Astrocyte (in vitro differentiated cells and primary cell): ENCODE measurements around the gene NR1H2. TPM values are rescaled to one million over a fixed set of nuclear protein-coding genes. Genes with fewer than 3 reads are reported as not detected.

Experiments used
- DNase-seq: peaks from one replicate; pipeline ENCODE4 v3.0.0-alpha.2; 2010; ENCODE audit warnings: low read depth
- FAIRE-seq: peaks from 2 replicates; lab custom pipeline; 2011; peaks lifted over from hg19 to GRCh38; lab: Jason Lieb, UNC
- H2AFZ ChIP-seq: 2 replicates; pipeline ENCODE4 v1.6.0; 2012; ENCODE audit warnings: low read depth, low read length, inconsistent platforms
- H3K27ac ChIP-seq: 2 replicates; pipeline ENCODE4 v1.5.1; 2011; ENCODE audit warnings: low read depth, low read length, inconsistent platforms
- H3K27me3 ChIP-seq: 2 replicates; pipeline ENCODE4 v1.6.0; 2011; ENCODE audit warnings: low read length, inconsistent platforms; ENCODE audit not compliant: insufficient read depth
- H3K36me3 ChIP-seq: 2 replicates; pipeline ENCODE4 v1.5.1; 2011; ENCODE audit warnings: low read length, inconsistent platforms; ENCODE audit not compliant: insufficient read depth
- H3K4me1 ChIP-seq: 2 replicates; pipeline ENCODE4 v1.5.1; 2011; ENCODE audit warnings: low read length, inconsistent platforms; ENCODE audit not compliant: insufficient read depth
- H3K4me2 ChIP-seq: 2 replicates; pipeline ENCODE4 v1.6.0; 2012; ENCODE audit warnings: low read length, inconsistent platforms
- H3K4me3 ChIP-seq: 2 replicates; pipeline ENCODE4 v1.5.1; 2011; ENCODE audit warnings: low read depth, mild to moderate bottlenecking, low read length, inconsistent platforms; ENCODE audit not compliant: insufficient read depth
- H3K79me2 ChIP-seq: 2 replicates; pipeline ENCODE4 v1.6.0; 2012; ENCODE audit warnings: mild to moderate bottlenecking, low read length, inconsistent platforms; ENCODE audit not compliant: insufficient read depth
- H3K9ac ChIP-seq: 2 replicates; pipeline ENCODE4 v1.6.0; 2012; ENCODE audit warnings: mild to moderate bottlenecking, low read length, inconsistent platforms
- H3K9me3 ChIP-seq: 2 replicates; pipeline ENCODE4 v1.5.1; 2012; ENCODE audit warnings: low read depth, mild to moderate bottlenecking, low read length, inconsistent platforms; ENCODE audit not compliant: insufficient read depth
- H4K20me1 ChIP-seq: 2 replicates; pipeline ENCODE4 v1.6.0; 2012; ENCODE audit warnings: low read length, inconsistent platforms; ENCODE audit not compliant: insufficient read depth
- H3K27ac Mint-ChIP-seq: one replicate; pipeline ENCODE4 v1.8.0; 2021; ENCODE audit warnings: mild to moderate bottlenecking, mixed read lengths; ENCODE audit not compliant: unreplicated experiment
- H3K27me3 Mint-ChIP-seq: one replicate; pipeline ENCODE4 v1.8.0; 2021; ENCODE audit warnings: low read depth, mixed read lengths; ENCODE audit not compliant: unreplicated experiment
- H3K36me3 Mint-ChIP-seq: one replicate; pipeline ENCODE4 v1.8.0; 2021; ENCODE audit warnings: low read depth, mixed read lengths; ENCODE audit not compliant: unreplicated experiment
- H3K4me1 Mint-ChIP-seq: one replicate; pipeline ENCODE4 v1.8.0; 2021; ENCODE audit warnings: low read depth, mixed read lengths; ENCODE audit not compliant: unreplicated experiment
- H3K4me3 Mint-ChIP-seq: one replicate; pipeline ENCODE4 v1.8.0; 2021; ENCODE audit warnings: mild to moderate bottlenecking, moderate library complexity, mixed read lengths; ENCODE audit not compliant: unreplicated experiment
- H3K9me3 Mint-ChIP-seq: one replicate; pipeline ENCODE4 v1.8.0; 2021; ENCODE audit warnings: mild to moderate bottlenecking, mixed read lengths; ENCODE audit not compliant: unreplicated experiment
- CTCF ChIP-seq: IDR thresholded peaks from 2 replicates; pipeline ENCODE4 v1.5.1; 2011; ENCODE audit warnings: low read depth, mild to moderate bottlenecking, inconsistent platforms, low read length, moderate library complexity; ENCODE audit not compliant: insufficient read depth
- EZH2 ChIP-seq: IDR thresholded peaks from 2 replicates; pipeline ENCODE4 v1.6.1; 2012; ENCODE audit warnings: mild to moderate bottlenecking, low read length, inconsistent platforms; ENCODE audit not compliant: insufficient read depth
- total RNA-seq: library from RNA; stranded (reverse); gene quantifications from 2 replicates; pipeline ENCODE4 v1.2.1, GENCODE V29; 2021

NR1H2 gene
- total RNA-seq, 1 donor from 2014 or later, result 33.4 TPM

- H3K36me3 Mint-ChIP-seq, result no peaks in the 10 kb centered on the region
- H3K9me3 ChIP-seq, result no peaks in the 10 kb centered on the region
- no peaks in the 10 kb centered on the region for H3K9me3 Mint-ChIP-seq
- H3K4me2 ChIP-seq, result peak overlapping the region; percentile 97
- peak overlapping the region; percentile 98 for H2AFZ ChIP-seq
- no peaks in the 10 kb centered on the region for H3K4me1 ChIP-seq
- peak overlapping the region; percentile 70 for H3K27ac Mint-ChIP-seq
- no peaks in the 10 kb centered on the region for H3K79me2 ChIP-seq
- TF ChIP-seq EZH2 (no peak), CTCF (peak; percentile 66)
- H3K27ac ChIP-seq, result no peak overlapping the region
- H4K20me1 ChIP-seq, result no peaks in the 10 kb centered on the region
- H3K27me3 ChIP-seq, result no peaks in the 10 kb centered on the region
- peak overlapping the region; percentile 71 for H3K4me3 ChIP-seq
- H3K4me3 Mint-ChIP-seq, result peak overlapping the region; percentile 71
- no peaks in the 10 kb centered on the region for H3K36me3 ChIP-seq
- FAIRE-seq (no peak), DNase-seq (peak; percentile 69)
- no peaks in the 10 kb centered on the region for H3K4me1 Mint-ChIP-seq
- H3K27me3 Mint-ChIP-seq, result peaks cover 13% of the 10 kb centered on the region
- H3K9ac ChIP-seq, result peak overlapping the region; percentile 81
Observed at GRCh38 chr19:50368649-50369570, 7.3 kb upstream of the NR1H2 start.

GRCh38 chr19:50371914-50372475 lies 4.3 kb upstream of the NR1H2 start:
- no peak overlapping the region for H3K4me2 ChIP-seq
- DNase-seq, result no peak
- no peaks in the 10 kb centered on the region for H3K27me3 ChIP-seq
- H3K4me3 ChIP-seq, result no peak overlapping the region
- Mint-ChIP-seq H3K4me1 (no peaks in the 10 kb centered on the region), H3K27ac (no peak overlapping the region), H3K4me3 (no peak overlapping the region), H3K9me3 (no peaks in the 10 kb centered on the region), H3K27me3 (peaks cover 11% of the 10 kb centered on the region), H3K36me3 (peaks cover 3% of the 10 kb centered on the region)
- no peaks in the 10 kb centered on the region for H3K36me3 ChIP-seq
- H3K9ac ChIP-seq, result no peak overlapping the region
- no peak overlapping the region for H2AFZ ChIP-seq
- H3K27ac ChIP-seq, result no peak overlapping the region
- no peaks in the 10 kb centered on the region for H3K9me3 ChIP-seq
- TF ChIP-seq CTCF, result no peak
- no peak for TF ChIP-seq EZH2
- H4K20me1 ChIP-seq, result peaks cover 2% of the 10 kb centered on the region
- no peaks in the 10 kb centered on the region for H3K79me2 ChIP-seq
- no peak for FAIRE-seq
- no peaks in the 10 kb centered on the region for H3K4me1 ChIP-seq
